NCI-H1048 (cell line): ENCODE results near the gene EYA2.

ENCODE experiments used
- DNase-seq: peaks from one replicate; lab custom pipeline; 2025; lab: John Stamatoyannopoulos, UW

Gene EYA2

GRCh38 chr20:47066484-47067270, 172.0 kb downstream of the EYA2 start:
- no peak for DNase-seq

GRCh38 chr20:47067776-47068175, 173.1 kb downstream of the EYA2 start:
- no peak for DNase-seq

- DNase-seq, result no peak
Measured at GRCh38 chr20:47070176-47070575, 175.5 kb downstream of the EYA2 start.

- DNase-seq, result no peak
Measured at GRCh38 chr20:47071646-47072185, 177.1 kb downstream of the EYA2 start.

GRCh38 chr20:47073766-47074475, 179.3 kb downstream of the EYA2 start:
- no peak for DNase-seq

GRCh38 chr20:47075263-47075662, 180.6 kb downstream of the EYA2 start:
- no peak for DNase-seq

GRCh38 chr20:47079047-47079446, 184.4 kb downstream of the EYA2 start:
- DNase-seq, result no peak

- DNase-seq, result no peak
Measured at GRCh38 chr20:47080365-47080764, 185.7 kb downstream of the EYA2 start.

GRCh38 chr20:47086316-47086715, 191.7 kb downstream of the EYA2 start:
- no peak for DNase-seq

- DNase-seq, result no peak
Measured at GRCh38 chr20:47088335-47088734, 193.7 kb downstream of the EYA2 start.

- no peak for DNase-seq
Measured at GRCh38 chr20:47089151-47089550, 194.5 kb downstream of the EYA2 start.

- no peak for DNase-seq
Measured at GRCh38 chr20:47090835-47091234, 196.2 kb downstream of the EYA2 start.

GRCh38 chr20:47093320-47093966, 198.8 kb downstream of the EYA2 start:
- no peak for DNase-seq

GRCh38 chr20:47095690-47096089, 201.0 kb downstream of the EYA2 start:
- no peak for DNase-seq

GRCh38 chr20:47097691-47098622, 203.3 kb downstream of the EYA2 start:
- DNase-seq, result no peak

- DNase-seq, result no peak
Measured at GRCh38 chr20:47099093-47099492, 204.4 kb downstream of the EYA2 start.

GRCh38 chr20:47099825-47100441, 205.3 kb downstream of the EYA2 start:
- no peak for DNase-seq

- no peak for DNase-seq
Measured at GRCh38 chr20:47102629-47103028, 208.0 kb downstream of the EYA2 start.

GRCh38 chr20:47106786-47107185, 212.1 kb downstream of the EYA2 start:
- DNase-seq, result no peak

GRCh38 chr20:47108994-47109393, 214.4 kb downstream of the EYA2 start:
- no peak for DNase-seq

GRCh38 chr20:47110819-47111218, 216.2 kb downstream of the EYA2 start:
- no peak for DNase-seq
